GM12878 (cell line): ENCODE results near the gene PMF1. TPM values are rescaled to one million over a fixed set of nuclear protein-coding genes. Genes with fewer than 3 reads are reported as not detected.

Experiments
- ATAC-seq: fragments of 200-7000 bp; cut with Tn5 transposase; 3 replicates; pipeline ENCODE4 v1.9.1; 2020; ENCODE audit warnings: mild to moderate bottlenecking, moderate library complexity
- BruUV-seq: library from RNA; stranded (reverse); fragments of 400-500 nt; replicated peaks from 2 replicates; lab custom pipeline; 2021; lab: Mats Ljungman, UMichigan
- CTCF ChIA-PET: fragments of 300-600 bp; sonication (Branson Sonifier 250); formaldehyde crosslinking; extraction: SDS; loops from one replicate; lab custom pipeline; 2021; ENCODE audit warnings: inconsistent platforms; lab: Yijun Ruan, JAX
- POLR2A ChIA-PET: fragments of 350-600 bp; formaldehyde crosslinking; extraction: SDS; loops from one replicate; lab custom pipeline; 2021; ENCODE audit warnings: inconsistent platforms; lab: Charles Lee
- RAD21 ChIA-PET: fragments of 300-600 bp; sonication (Branson Sonifier 250); formaldehyde crosslinking; loops from one replicate; lab custom pipeline; 2023; ENCODE audit warnings: antibody characterized with exemption; ENCODE audit not compliant: unreplicated experiment; lab: Charles Lee
- SMC1A ChIA-PET: fragments of 300-600 bp; sonication (Branson Sonifier 250); formaldehyde crosslinking; loops from one replicate; lab custom pipeline; 2023; ENCODE audit not compliant: unreplicated experiment, uncharacterized antibody; lab: Charles Lee
- DNase-seq: peaks from one replicate; pipeline ENCODE4 v3.0.0-alpha.2; 2011; ENCODE audit warnings: low read depth, low spot score
- FAIRE-seq: peaks from 3 replicates; lab custom pipeline; 2011; peaks lifted over from hg19 to GRCh38; lab: Jason Lieb, UNC
- H2AFZ ChIP-seq: 2 replicates; pipeline ENCODE4 v1.6.0; 2011; ENCODE audit warnings: low read depth, low read length, control low read depth; ENCODE audit not compliant: control insufficient read depth
- H3K27ac ChIP-seq: 2 replicates; pipeline ENCODE4 v1.5.1; 2011; ENCODE audit warnings: control low read depth; ENCODE audit not compliant: control insufficient read depth, insufficient read depth
- H3K27me3 ChIP-seq, 2 experiments: replicated peaks in 1 of 2; 2 replicates each; pipeline versions ENCODE4 v1.6.0 to v1.6.1; 2011; ENCODE audit warnings: low read length in 1 of 2; ENCODE audit not compliant: control insufficient read depth in 2 of 2, insufficient read depth in 2 of 2
- H3K36me3 ChIP-seq, 2 experiments: 2 replicates each; pipeline ENCODE4 v1.5.1; 2011; ENCODE audit warnings: low read length in 1 of 2; ENCODE audit not compliant: control insufficient read depth in 2 of 2, insufficient read depth in 2 of 2
- H3K4me1 ChIP-seq: 2 replicates; pipeline ENCODE4 v1.6.1; 2011; ENCODE audit warnings: mild to moderate bottlenecking, low read length, moderate library complexity, mixed read lengths; ENCODE audit not compliant: control insufficient read depth, insufficient read depth
- H3K4me2 ChIP-seq: 2 replicates; pipeline ENCODE4 v1.6.0; 2011; ENCODE audit warnings: control low read depth; ENCODE audit not compliant: control insufficient read depth, insufficient read depth
- H3K4me3 ChIP-seq: fragments of 200-600 bp; sonication (generic); 2 replicates; pipeline ENCODE4 v1.5.1; 2016
- H3K79me2 ChIP-seq: 2 replicates; pipeline ENCODE4 v1.6.0; 2011; ENCODE audit warnings: low read length; ENCODE audit not compliant: control insufficient read depth, insufficient read depth
- H3K9ac ChIP-seq: 2 replicates; pipeline ENCODE4 v1.8.0; 2011; ENCODE audit warnings: low read length, control low read depth, mixed read lengths; ENCODE audit not compliant: control insufficient read depth, insufficient read depth
- H3K9me3 ChIP-seq: replicated peaks from 3 replicates; pipeline ENCODE4 v1.5.1; 2011; ENCODE audit warnings: mild to moderate bottlenecking, low read length; ENCODE audit not compliant: control insufficient read depth, insufficient read depth
- H4K20me1 ChIP-seq: 2 replicates; pipeline ENCODE4 v1.6.0; 2011; ENCODE audit not compliant: control insufficient read depth, insufficient read depth
- CUX1 ChIP-seq: IDR thresholded peaks from 2 replicates; pipeline ENCODE4 v1.6.1; 2012; ENCODE audit warnings: improper control_type of control experiment, low read depth, low read length; ENCODE audit not compliant: insufficient replicate concordance
- SREBF1 ChIP-seq: IDR thresholded peaks from 2 replicates; pipeline ENCODE4 v1.6.1; 2012; ENCODE audit warnings: mild to moderate bottlenecking, low read length
- YBX1 ChIP-seq: fragments of 450-650 bp; IDR thresholded peaks from 2 replicates; pipeline ENCODE4 v1.6.1; 2016; ENCODE audit warnings: antibody characterized with exemption
- WGBS: methylation state at CpG from one replicate; pipeline ENCODE4 v1.1.6; 2016; ENCODE audit warnings: low lambda C conversion rate; ENCODE audit not compliant: insufficient replicate concordance, insufficient coverage; ENCODE audit errors: missing lambda C conversion rate; 5-methylcytosine and 5-hydroxymethylcytosine counted together
- in situ Hi-C: fragments of 300-500 bp; cut with MboI; formaldehyde crosslinking; loops from 9 replicates; pipeline ENCODE4 v1.14.3; 2018; ENCODE audit warnings: mixed read lengths
- intact Hi-C: fragments of 100-400 bp; cut with micrococcal nuclease; formaldehyde crosslinking; loops from one replicate; pipeline ENCODE4 v1.14.2; 2022; ENCODE audit not compliant: unreplicated experiment
- polyA plus RNA-seq, 11 experiments: library from polyadenylated mRNA; depleted of rRNA in 4 of 11; unstranded in 6 of 11; stranded (reverse) in 5 of 11; fragments of >200 nt; fragmentation: Nextera tagmentation in 4 of 11; fragmentation: Illumina TruSeq in 1 of 11; extraction: Ambion mirVana in 4 of 11; extraction: Trizol in 1 of 11; gene quantifications; 1 replicate in 1 of 11; 2 replicates in 10 of 11; pipeline versions ENCODE4 v1.2.1 to v1.2.3, GENCODE V29; 2011 to 2016; ENCODE audit warnings: inconsistent platforms in 2 of 11, missing spikeins in 2 of 11, low read depth in 1 of 11
- total RNA-seq, 4 experiments: library from RNA; depleted of rRNA in 3 of 4; stranded (reverse); fragments of >200 nt in 3 of 4; fragmentation: Illumina TruSeq in 1 of 4; extraction: Trizol in 1 of 4; gene quantifications; 2 replicates each; pipeline versions ENCODE4 v1.2.1 to v1.2.3, GENCODE V29; 2013 to 2021

The PMF1 gene
- total and polyA plus RNA-seq, 10 of the 15 experiments (the other 5 are each of a cell fraction or from before 2014, with no cell fraction given) = 6.7 to 105 (median 67.3) TPM

- peaks cover 17% of the 10 kb centered on the region for H3K79me2 ChIP-seq
- ChIA-PET POLR2A (interaction anchor here (0.6 to 8.2 kb wide), 2 partner anchors 12 to 47 kb away, joined by 6 to 139 read pairs; partner anchors contain the start of gene SLC25A44), SMC1A (interaction anchor here (1.6 to 4.7 kb wide), 3 partner anchors 12 to 17 kb away, joined by 3 to 50 read pairs (median 10); partner anchors contain the start of gene SLC25A44), RAD21 (interaction anchor here (6.0 kb wide), 1 partner anchor 12 kb away, joined by 65 read pairs; no protein-coding TSS in a partner anchor), CTCF (interaction anchor here (0.8 kb wide), 1 partner anchor 10 kb away, joined by 4 read pairs; no protein-coding TSS in a partner anchor)
- DNase-seq (no peak), ATAC-seq (no peak), FAIRE-seq (no peak)
- no peaks in the 10 kb centered on the region for H3K9me3 ChIP-seq
- H3K4me2 ChIP-seq = no peak overlapping the region
- WGBS = 84% methylated on average over 3 of the region's 3 CpGs
- intact Hi-C loops (no loop called here), in situ Hi-C loops (no loop called here)
- H3K27me3 ChIP-seq = no peaks in the 10 kb centered on the region
- H3K4me1 ChIP-seq = peaks cover 5% of the 10 kb centered on the region
- H4K20me1 ChIP-seq = no peaks in the 10 kb centered on the region
- no peak overlapping the region for H3K27ac ChIP-seq
- BruUV-seq = no TSS peak
- no peak for TF ChIP-seq YBX1
- no peak for TF ChIP-seq SREBF1
- no peak for TF ChIP-seq CUX1
- H3K9ac ChIP-seq = no peak overlapping the region
- H2AFZ ChIP-seq = no peak overlapping the region
- H3K4me3 ChIP-seq = no peak overlapping the region
- peaks cover 14 to 16% of the 10 kb centered on the region in 2 experiments for H3K36me3 ChIP-seq
Observed at GRCh38 chr1:156211243-156211642, 1.6 kb upstream of the PMF1 start.
